Activated naive CD4-positive, alpha-beta T cell treated with anti-CD3 and anti-CD28 coated beads, Interleukin-2, amount 50 U/mL, for 24 hours (primary cell): ENCODE measurements around the gene BIRC7.

ENCODE experiments used
- H3K27ac Mint-ChIP-seq: one replicate; pipeline ENCODE4 v1.8.0; 2021; ENCODE audit warnings: mild to moderate bottlenecking, mixed read lengths
- H3K27me3 Mint-ChIP-seq: one replicate; pipeline ENCODE4 v1.8.0; 2021; ENCODE audit warnings: mixed read lengths
- H3K36me3 Mint-ChIP-seq: one replicate; pipeline ENCODE4 v1.8.0; 2021; ENCODE audit warnings: mixed read lengths
- H3K4me1 Mint-ChIP-seq: one replicate; pipeline ENCODE4 v1.8.0; 2021; ENCODE audit warnings: mixed read lengths
- H3K4me3 Mint-ChIP-seq: one replicate; pipeline ENCODE4 v1.8.0; 2021; ENCODE audit warnings: mild to moderate bottlenecking, mixed read lengths
- H3K9me3 Mint-ChIP-seq: one replicate; pipeline ENCODE4 v1.8.0; 2021; ENCODE audit warnings: mixed read lengths

Gene BIRC7

DNA sequence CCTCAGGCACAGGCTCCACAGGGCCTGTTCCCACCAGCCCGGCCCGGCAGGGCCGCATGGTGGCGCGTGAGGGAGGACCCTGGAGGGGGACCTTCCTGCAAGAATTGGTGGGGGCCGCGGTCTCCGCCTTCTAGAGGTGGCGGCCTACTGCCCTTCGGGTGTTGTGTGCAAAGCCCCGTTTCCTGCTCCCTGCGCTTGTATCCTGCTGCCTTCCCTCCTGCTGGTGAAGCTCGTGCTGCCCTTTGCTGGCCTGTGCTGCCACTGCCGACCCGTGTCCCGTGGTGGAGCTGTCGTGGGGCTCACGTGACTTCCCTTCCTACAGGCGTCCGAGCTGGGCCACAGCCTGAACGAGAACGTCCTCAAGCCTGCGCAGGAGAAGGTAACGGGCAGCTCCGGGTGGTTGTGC is 48.8 kb downstream of the BIRC7 start:
- Mint-ChIP-seq H3K27ac (peak overlapping the region; percentile 70), H3K36me3 (no peaks in the 10 kb centered on the region), H3K9me3 (no peaks in the 10 kb centered on the region), H3K27me3 (no peaks in the 10 kb centered on the region), H3K4me3 (peak overlapping the region; percentile 78), H3K4me1 (no peaks in the 10 kb centered on the region)

DNA sequence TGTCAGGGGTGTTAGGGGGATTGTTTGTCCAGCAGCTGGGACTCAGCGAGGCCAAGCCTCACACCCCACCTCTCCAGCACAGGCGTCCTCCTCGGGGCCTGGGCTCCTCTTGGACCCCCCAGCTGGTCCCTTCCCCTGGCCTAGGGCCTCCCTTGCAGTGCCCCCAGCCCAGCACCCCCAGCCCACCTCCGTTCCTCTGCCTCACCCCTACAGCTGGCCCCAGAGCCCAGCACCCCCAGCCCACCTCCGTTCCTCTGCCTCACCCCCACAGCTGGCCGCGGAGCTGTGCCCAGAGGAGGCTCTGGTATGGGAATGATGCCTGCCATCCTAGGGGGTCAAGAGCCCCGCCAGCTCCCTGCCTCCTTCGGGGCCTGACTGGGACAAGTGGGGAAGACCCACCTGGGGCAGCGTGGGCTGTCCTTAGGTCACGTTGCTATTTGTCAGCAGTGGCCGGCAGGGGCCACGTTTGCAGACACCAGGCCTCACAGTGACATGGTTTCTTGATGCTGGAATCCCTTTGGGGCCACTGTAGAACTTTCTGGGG is 49.3 kb downstream of the BIRC7 start:
- no peak overlapping the region for H3K27ac Mint-ChIP-seq
- H3K4me1 Mint-ChIP-seq: no peaks in the 10 kb centered on the region
- H3K27me3 Mint-ChIP-seq: no peaks in the 10 kb centered on the region
- no peaks in the 10 kb centered on the region for H3K36me3 Mint-ChIP-seq
- no peaks in the 10 kb centered on the region for H3K9me3 Mint-ChIP-seq
- H3K4me3 Mint-ChIP-seq: no peak overlapping the region

DNA sequence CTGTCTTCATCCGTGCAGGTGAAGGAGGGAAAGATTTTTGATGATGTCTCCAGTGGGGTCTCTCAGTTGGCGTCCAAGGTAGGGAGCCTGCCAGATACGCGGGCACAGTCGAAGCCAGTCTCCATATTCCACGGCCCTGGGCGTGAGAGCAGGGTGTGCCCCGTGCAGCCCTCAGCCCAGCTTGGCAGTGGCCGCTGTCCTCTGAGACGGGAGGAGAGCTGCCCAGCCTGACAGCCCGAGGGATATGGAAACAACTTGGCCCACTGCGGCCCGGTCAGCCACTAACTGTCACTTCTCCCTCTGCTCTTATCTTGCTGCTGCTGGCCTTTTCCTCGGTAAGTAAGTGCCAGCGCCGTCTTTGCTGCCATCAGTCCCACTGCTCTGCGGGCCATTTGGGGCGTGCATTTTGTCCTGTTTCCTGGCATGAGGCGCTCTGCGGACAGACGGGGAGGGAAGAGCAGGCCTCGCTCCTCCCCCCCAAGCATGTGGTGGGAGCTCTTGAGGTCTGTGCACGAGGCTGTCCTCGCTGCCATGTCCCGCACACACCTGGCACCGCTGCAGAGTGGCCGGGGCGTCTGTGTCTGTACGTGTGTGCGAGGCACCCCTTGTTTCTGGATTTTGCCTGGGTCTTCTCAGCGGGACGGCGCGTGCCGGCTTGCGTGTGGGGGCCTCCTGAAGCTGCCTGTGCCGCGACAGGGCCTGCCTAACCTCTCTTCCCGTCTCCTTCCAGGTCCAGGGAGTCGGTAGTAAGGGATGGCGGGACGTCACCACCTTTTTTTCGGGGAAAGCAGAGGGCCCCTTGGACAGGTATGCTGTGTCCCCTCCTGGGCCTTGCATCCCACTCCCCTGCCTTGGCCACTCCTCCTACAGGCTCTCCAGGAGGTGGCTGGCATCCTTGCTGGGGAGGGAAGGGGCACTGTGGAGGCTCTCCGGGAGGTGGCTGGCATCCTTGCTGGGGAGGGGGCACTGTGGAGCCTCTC is 50.2 kb downstream of the BIRC7 start:
- Mint-ChIP-seq H3K9me3 (no peaks in the 10 kb centered on the region), H3K27ac (peak overlapping the region; percentile 55), H3K36me3 (no peaks in the 10 kb centered on the region), H3K27me3 (no peaks in the 10 kb centered on the region), H3K4me3 (no peak overlapping the region), H3K4me1 (no peaks in the 10 kb centered on the region)

DNA sequence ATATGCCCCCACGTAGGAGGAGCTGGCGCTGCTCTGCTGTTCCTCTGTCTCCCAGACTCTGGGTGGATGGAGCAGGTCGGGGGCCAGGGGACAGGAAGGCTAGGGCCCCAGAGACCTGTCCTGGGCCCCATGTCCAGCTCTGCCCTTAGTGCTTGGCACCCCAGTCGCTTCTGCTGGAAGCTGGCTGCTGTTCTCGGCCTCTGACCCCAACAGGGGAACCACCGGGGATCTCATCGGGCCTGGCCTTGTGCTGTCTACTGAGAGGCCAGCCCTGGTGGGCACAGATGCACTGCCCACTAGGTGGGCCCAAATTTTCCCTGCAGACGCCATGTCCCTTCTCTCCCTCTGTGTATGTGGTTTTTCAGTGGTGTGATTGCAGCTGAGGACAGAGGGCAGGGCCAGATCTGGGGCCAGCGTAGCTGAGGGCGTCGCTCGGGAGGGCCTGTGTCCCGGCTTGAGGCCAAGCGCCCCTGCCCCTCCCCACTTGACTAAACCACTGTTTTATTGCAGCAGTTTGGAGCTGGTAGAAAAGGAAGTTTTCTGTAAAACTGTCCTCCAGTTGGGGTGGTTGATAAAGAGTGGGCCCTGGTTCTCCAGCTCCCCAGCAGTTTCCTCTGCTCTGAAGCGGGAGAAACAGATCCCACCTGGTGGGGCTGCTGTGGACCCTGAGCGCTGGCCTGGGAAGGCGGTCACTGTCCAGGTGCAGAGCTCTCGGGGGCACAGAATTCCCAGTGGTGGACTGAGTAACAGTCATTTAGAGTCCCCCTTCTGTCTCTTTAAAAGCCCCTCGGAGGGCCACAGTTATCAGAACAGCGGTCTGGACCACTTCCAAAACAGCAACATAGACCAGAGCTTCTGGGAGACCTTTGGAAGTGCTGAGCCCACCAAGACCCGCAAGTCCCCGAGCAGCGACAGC is 51.3 kb downstream of the BIRC7 start:
- Mint-ChIP-seq H3K27ac (peak overlapping the region; percentile 41), H3K27me3 (no peaks in the 10 kb centered on the region), H3K9me3 (no peaks in the 10 kb centered on the region), H3K36me3 (no peaks in the 10 kb centered on the region), H3K4me1 (no peaks in the 10 kb centered on the region), H3K4me3 (no peak overlapping the region)

- Mint-ChIP-seq H3K27me3 (no peaks in the 10 kb centered on the region), H3K27ac (peak overlapping the region; percentile 30), H3K9me3 (no peaks in the 10 kb centered on the region), H3K36me3 (no peaks in the 10 kb centered on the region), H3K4me3 (no peak overlapping the region), H3K4me1 (no peaks in the 10 kb centered on the region)
Measured at GRCh38 chr20:63287697-63288580, 52.2 kb downstream of the BIRC7 start.

- H3K27me3 Mint-ChIP-seq: no peaks in the 10 kb centered on the region
- no peak overlapping the region for H3K27ac Mint-ChIP-seq
- H3K36me3 Mint-ChIP-seq: no peaks in the 10 kb centered on the region
- no peaks in the 10 kb centered on the region for H3K9me3 Mint-ChIP-seq
- H3K4me3 Mint-ChIP-seq: no peak overlapping the region
- no peaks in the 10 kb centered on the region for H3K4me1 Mint-ChIP-seq
Measured at GRCh38 chr20:63288581-63289251, 53.0 kb downstream of the BIRC7 start.

GRCh38 chr20:63289311-63290135 is 53.8 kb downstream of the BIRC7 start:
- H3K27ac Mint-ChIP-seq: no peak overlapping the region
- no peak overlapping the region for H3K4me3 Mint-ChIP-seq
- no peaks in the 10 kb centered on the region for H3K9me3 Mint-ChIP-seq
- H3K27me3 Mint-ChIP-seq: no peaks in the 10 kb centered on the region
- H3K36me3 Mint-ChIP-seq: no peaks in the 10 kb centered on the region
- no peaks in the 10 kb centered on the region for H3K4me1 Mint-ChIP-seq
